ENCODE measurements around the gene SDCCAG8.
A peak's percentile ranks its signal among the peaks of the same experiment; 100 is the strongest.

SDCCAG8 gene

DNA sequence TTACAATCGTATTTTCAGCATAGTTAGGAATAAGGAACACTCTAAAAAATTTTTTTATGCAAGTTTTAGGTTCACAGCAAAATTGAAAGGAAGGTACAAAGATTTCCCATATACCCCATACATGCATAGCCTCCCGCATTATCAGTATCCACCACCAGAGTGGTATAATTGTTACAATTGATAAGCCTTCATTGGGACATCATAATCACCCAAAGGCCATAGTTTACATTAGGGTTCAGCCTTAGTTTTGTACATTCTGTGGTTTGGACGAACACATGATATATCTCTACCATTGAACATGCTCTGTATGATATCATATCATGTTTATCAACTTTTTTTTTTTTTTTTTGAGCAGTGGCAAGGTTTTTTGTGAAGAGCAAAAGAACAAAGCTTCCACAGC, 180.0 kb downstream of the SDCCAG8 start:
- Histone ChIP-seq H3K9me3 (ENCODE audit: control insufficient read depth, insufficient read depth, low read length) (no peaks in the 10 kb centered on the region), H3K9ac (ENCODE audit: low read depth, low read length) (no peak overlapping the region), H3K27me3 (ENCODE audit: control insufficient read depth, insufficient read depth, low read length) (no peaks in the 10 kb centered on the region), H3K36me3 (ENCODE audit: control insufficient read depth, insufficient read depth, low read length) (no peaks in the 10 kb centered on the region), H3K4me3 (ENCODE audit: low read depth, low read length) (no peak overlapping the region), H3K4me1 (ENCODE audit: control insufficient read depth, insufficient read depth, low read length) (peaks cover 17% of the 10 kb centered on the region), H3K27ac (ENCODE audit: low read depth, low read length) (no peak overlapping the region)

DNA sequence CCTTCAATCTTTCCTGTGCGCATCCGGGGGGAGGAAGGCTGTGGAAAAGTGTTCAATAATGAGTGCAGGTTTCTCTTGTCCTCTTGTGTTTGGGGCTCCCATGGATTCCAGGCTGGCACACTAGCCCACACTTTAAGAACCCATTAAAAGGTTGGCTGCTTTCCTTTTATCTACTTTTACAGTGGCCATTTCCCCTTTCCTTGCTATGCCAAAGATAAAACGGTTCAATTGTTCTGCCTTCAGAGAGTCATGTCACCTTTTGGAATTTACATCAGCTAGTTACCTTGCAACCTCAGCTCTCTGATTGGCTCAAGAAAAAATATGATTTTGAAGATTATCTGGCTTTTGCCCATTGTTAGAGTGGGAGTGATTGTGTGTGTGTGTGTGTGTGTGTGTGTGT, 182.3 kb downstream of the SDCCAG8 start:
- H3K9ac ChIP-seq (ENCODE audit: low read depth, low read length): no peak overlapping the region
- H3K27ac ChIP-seq (ENCODE audit: low read depth, low read length): no peak overlapping the region
- no peaks in the 10 kb centered on the region for H3K9me3 ChIP-seq (ENCODE audit: control insufficient read depth, insufficient read depth, low read length)
- H3K27me3 ChIP-seq (ENCODE audit: control insufficient read depth, insufficient read depth, low read length): no peaks in the 10 kb centered on the region
- H3K4me3 ChIP-seq (ENCODE audit: low read depth, low read length): no peak overlapping the region
- H3K36me3 ChIP-seq (ENCODE audit: control insufficient read depth, insufficient read depth, low read length): no peaks in the 10 kb centered on the region
- peaks cover 17% of the 10 kb centered on the region for H3K4me1 ChIP-seq (ENCODE audit: control insufficient read depth, insufficient read depth, low read length)

DNA sequence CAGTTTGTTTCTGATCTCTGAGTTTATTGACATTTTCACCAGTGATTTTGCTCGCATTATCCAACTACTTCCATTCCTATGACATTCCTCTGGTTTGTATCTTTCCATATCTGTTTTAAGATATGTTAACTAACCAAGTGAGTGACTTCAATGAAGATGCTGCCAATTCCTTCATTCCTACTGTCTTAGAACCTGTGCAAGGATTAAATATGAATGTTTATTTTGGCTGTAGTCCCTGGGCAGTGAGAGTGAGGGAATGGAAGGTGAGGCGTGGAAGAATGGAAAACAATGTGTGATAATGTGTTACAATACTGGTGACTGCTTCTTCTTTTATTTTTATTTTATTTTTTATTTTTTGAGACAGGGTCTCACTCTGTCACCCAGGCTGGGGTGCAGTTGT, 183.0 kb downstream of the SDCCAG8 start:
- no peak overlapping the region for H3K27ac ChIP-seq (ENCODE audit: low read depth, low read length)
- H3K9ac ChIP-seq (ENCODE audit: low read depth, low read length): no peak overlapping the region
- no peaks in the 10 kb centered on the region for H3K36me3 ChIP-seq (ENCODE audit: control insufficient read depth, insufficient read depth, low read length)
- no peak overlapping the region for H3K4me3 ChIP-seq (ENCODE audit: low read depth, low read length)
- H3K4me1 ChIP-seq (ENCODE audit: control insufficient read depth, insufficient read depth, low read length): peaks cover 16% of the 10 kb centered on the region
- no peaks in the 10 kb centered on the region for H3K9me3 ChIP-seq (ENCODE audit: control insufficient read depth, insufficient read depth, low read length)
- H3K27me3 ChIP-seq (ENCODE audit: control insufficient read depth, insufficient read depth, low read length): no peaks in the 10 kb centered on the region

DNA sequence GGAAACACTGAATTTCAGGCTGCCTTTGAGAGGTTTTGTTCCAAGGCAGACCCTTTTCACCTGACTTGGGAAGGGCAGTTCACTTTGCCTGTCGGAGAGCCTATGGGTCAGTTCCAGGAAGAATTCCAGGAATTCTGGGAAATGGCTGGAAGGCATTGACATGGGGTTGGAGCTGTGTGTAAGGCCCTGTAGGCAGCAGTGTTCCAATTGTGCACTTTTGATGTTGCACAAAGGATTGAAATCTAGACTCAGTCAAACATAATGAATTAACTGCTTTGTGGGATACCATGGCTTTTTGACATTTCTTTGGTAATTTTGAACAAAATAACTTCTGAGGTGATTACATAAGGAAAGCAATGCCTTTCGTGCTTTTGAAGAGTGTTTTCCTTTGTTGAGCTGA, 184.6 kb downstream of the SDCCAG8 start:
- Histone ChIP-seq H3K9ac (ENCODE audit: low read depth, low read length) (no peak overlapping the region), H3K36me3 (ENCODE audit: control insufficient read depth, insufficient read depth, low read length) (no peaks in the 10 kb centered on the region), H3K4me3 (ENCODE audit: low read depth, low read length) (no peak overlapping the region), H3K4me1 (ENCODE audit: control insufficient read depth, insufficient read depth, low read length) (peaks cover 13% of the 10 kb centered on the region), H3K27me3 (ENCODE audit: control insufficient read depth, insufficient read depth, low read length) (no peaks in the 10 kb centered on the region), H3K27ac (ENCODE audit: low read depth, low read length) (peak overlapping the region; percentile 29), H3K9me3 (ENCODE audit: control insufficient read depth, insufficient read depth, low read length) (no peaks in the 10 kb centered on the region)

DNA sequence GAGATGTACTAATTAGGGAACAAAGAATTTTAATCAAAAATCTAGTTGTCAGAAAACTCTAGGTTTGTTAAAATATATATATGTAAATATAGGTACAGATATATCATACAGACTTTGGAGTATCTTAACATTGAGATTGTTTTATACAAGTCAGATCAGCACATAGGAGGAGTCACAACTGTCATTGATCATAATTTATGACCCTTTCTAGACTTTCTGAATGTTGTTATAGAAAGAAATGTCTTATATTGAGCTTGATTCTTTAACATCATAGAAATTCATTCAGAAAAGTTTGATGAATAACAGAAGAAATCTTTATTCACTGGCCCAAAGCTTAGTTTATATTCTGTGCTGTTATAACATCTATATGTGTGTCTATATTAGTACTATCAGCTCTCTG, 185.8 kb downstream of the SDCCAG8 start:
- Histone ChIP-seq H3K4me3 (ENCODE audit: low read depth, low read length) (no peak overlapping the region), H3K36me3 (ENCODE audit: control insufficient read depth, insufficient read depth, low read length) (no peaks in the 10 kb centered on the region), H3K9ac (ENCODE audit: low read depth, low read length) (no peak overlapping the region), H3K4me1 (ENCODE audit: control insufficient read depth, insufficient read depth, low read length) (peaks cover 13% of the 10 kb centered on the region), H3K9me3 (ENCODE audit: control insufficient read depth, insufficient read depth, low read length) (no peaks in the 10 kb centered on the region), H3K27ac (ENCODE audit: low read depth, low read length) (no peak overlapping the region), H3K27me3 (ENCODE audit: control insufficient read depth, insufficient read depth, low read length) (no peaks in the 10 kb centered on the region)

DNA sequence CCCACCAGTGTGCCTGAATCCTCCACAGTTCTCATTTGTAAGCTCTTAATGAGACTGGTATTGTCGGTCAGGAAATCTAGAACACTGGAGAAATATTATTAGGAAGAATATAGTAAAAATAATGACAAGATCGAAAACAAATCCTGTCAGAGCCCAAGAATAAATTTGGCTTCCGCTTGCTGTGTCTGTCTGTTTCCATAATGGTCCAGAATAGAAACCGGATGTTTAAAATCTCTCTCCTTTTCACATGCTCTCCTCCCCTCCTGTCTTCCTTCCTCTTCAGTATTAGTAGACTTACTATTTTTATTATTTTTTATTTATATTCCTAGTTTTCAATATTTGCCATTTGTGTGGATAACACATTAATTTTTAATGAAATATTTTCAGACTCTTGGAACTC, 187.7 kb downstream of the SDCCAG8 start:
- no peak overlapping the region for H3K27ac ChIP-seq (ENCODE audit: low read depth, low read length)
- H3K9ac ChIP-seq (ENCODE audit: low read depth, low read length): no peak overlapping the region
- no peak overlapping the region for H3K4me3 ChIP-seq (ENCODE audit: low read depth, low read length)
- no peaks in the 10 kb centered on the region for H3K36me3 ChIP-seq (ENCODE audit: control insufficient read depth, insufficient read depth, low read length)
- H3K27me3 ChIP-seq (ENCODE audit: control insufficient read depth, insufficient read depth, low read length): no peaks in the 10 kb centered on the region
- H3K9me3 ChIP-seq (ENCODE audit: control insufficient read depth, insufficient read depth, low read length): no peaks in the 10 kb centered on the region
- H3K4me1 ChIP-seq (ENCODE audit: control insufficient read depth, insufficient read depth, low read length): peaks cover 13% of the 10 kb centered on the region

DNA sequence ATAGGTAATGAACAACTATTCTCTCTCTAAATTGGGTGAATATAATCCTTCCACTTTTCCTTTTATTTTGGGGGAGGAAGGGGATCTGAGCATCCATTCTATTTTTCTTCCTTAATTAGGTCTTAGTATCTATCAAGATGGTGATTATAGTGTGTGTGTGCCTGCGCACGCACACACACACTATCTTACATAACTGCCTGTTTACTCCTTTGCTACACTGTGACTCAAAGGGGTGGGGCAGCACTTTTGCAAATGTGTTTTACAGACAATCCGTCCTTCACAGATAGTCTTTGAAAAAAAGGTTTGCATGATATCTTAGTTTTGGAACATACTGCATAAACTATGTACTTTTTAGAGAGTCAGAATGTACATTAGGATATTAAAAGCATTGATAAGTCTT, 191.5 kb downstream of the SDCCAG8 start:
- no peaks in the 10 kb centered on the region for H3K36me3 ChIP-seq (ENCODE audit: control insufficient read depth, insufficient read depth, low read length)
- H3K9me3 ChIP-seq (ENCODE audit: control insufficient read depth, insufficient read depth, low read length): no peaks in the 10 kb centered on the region
- H3K27ac ChIP-seq (ENCODE audit: low read depth, low read length): no peak overlapping the region
- H3K4me3 ChIP-seq (ENCODE audit: low read depth, low read length): no peak overlapping the region
- H3K9ac ChIP-seq (ENCODE audit: low read depth, low read length): no peak overlapping the region
- H3K27me3 ChIP-seq (ENCODE audit: control insufficient read depth, insufficient read depth, low read length): no peaks in the 10 kb centered on the region
- no peaks in the 10 kb centered on the region for H3K4me1 ChIP-seq (ENCODE audit: control insufficient read depth, insufficient read depth, low read length)

DNA sequence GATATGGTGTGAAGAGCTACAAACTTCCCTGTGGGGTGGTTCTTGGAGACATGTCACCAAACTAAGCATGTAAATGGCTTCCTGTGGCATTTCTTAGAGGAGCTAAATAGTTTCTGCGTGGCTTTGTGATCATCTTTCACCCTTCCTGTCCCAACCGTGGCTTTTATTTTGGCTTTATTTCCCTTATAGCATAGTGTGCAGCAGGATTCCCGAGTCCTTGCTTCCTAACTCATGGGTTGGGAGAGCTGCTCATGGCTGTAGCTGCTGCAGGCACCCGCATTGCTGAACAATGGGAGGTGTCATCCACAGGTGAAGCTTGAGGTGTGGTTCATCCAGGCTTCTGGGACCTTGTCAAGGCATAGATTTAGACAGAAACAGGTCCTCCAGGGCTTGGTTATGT, 192.0 kb downstream of the SDCCAG8 start:
- Histone ChIP-seq H3K9ac (ENCODE audit: low read depth, low read length) (no peak overlapping the region), H3K4me3 (ENCODE audit: low read depth, low read length) (no peak overlapping the region), H3K4me1 (ENCODE audit: control insufficient read depth, insufficient read depth, low read length) (no peaks in the 10 kb centered on the region), H3K36me3 (ENCODE audit: control insufficient read depth, insufficient read depth, low read length) (no peaks in the 10 kb centered on the region), H3K9me3 (ENCODE audit: control insufficient read depth, insufficient read depth, low read length) (no peaks in the 10 kb centered on the region), H3K27me3 (ENCODE audit: control insufficient read depth, insufficient read depth, low read length) (no peaks in the 10 kb centered on the region), H3K27ac (ENCODE audit: low read depth, low read length) (no peak overlapping the region)

DNA sequence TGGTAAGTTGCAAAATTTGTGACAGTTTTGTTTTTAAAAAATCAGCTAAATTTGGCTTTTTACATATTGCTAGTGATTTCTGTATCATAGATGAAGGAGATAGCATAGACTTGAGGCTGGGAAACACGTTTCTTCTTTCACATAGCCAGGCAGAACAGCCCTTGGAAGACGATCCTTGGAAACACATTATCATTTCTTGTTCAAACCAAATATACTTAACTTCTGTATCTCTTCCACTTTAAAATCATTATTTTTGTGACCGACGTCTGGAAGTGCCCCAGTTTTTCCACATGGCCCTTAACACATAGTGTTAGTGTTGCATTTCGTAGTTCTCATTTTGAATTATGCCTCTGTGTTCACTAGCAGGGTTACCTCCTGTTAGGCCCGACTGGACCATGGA, 193.5 kb downstream of the SDCCAG8 start:
- Histone ChIP-seq H3K9me3 (ENCODE audit: control insufficient read depth, insufficient read depth, low read length) (no peaks in the 10 kb centered on the region), H3K27ac (ENCODE audit: low read depth, low read length) (no peak overlapping the region), H3K9ac (ENCODE audit: low read depth, low read length) (no peak overlapping the region), H3K36me3 (ENCODE audit: control insufficient read depth, insufficient read depth, low read length) (no peaks in the 10 kb centered on the region), H3K27me3 (ENCODE audit: control insufficient read depth, insufficient read depth, low read length) (no peaks in the 10 kb centered on the region), H3K4me1 (ENCODE audit: control insufficient read depth, insufficient read depth, low read length) (no peaks in the 10 kb centered on the region), H3K4me3 (ENCODE audit: low read depth, low read length) (no peak overlapping the region)

DNA sequence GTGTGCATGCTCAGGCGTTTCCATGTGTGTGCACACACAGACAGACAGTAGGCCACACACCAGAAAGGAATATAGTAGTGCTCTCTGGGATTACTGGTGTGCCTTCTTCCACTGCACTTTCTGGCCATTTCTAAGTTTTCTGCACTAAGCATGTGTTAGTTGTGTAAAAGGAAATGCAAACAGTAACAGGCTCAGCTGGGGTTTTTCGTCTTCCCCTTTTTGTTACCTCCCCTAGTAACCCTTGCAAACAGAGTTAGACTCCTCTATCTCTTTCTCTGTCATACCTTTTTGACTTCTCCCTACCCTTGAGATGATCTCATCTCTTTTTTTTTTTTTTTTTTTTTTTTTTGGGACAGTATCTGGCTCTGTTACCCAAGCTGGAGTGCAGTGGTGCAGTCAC, 196.3 kb downstream of the SDCCAG8 start:
- H3K27ac ChIP-seq (ENCODE audit: low read depth, low read length): no peak overlapping the region
- H3K36me3 ChIP-seq (ENCODE audit: control insufficient read depth, insufficient read depth, low read length): no peaks in the 10 kb centered on the region
- no peaks in the 10 kb centered on the region for H3K27me3 ChIP-seq (ENCODE audit: control insufficient read depth, insufficient read depth, low read length)
- H3K4me1 ChIP-seq (ENCODE audit: control insufficient read depth, insufficient read depth, low read length): no peaks in the 10 kb centered on the region
- no peak overlapping the region for H3K9ac ChIP-seq (ENCODE audit: low read depth, low read length)
- no peaks in the 10 kb centered on the region for H3K9me3 ChIP-seq (ENCODE audit: control insufficient read depth, insufficient read depth, low read length)
- no peak overlapping the region for H3K4me3 ChIP-seq (ENCODE audit: low read depth, low read length)

DNA sequence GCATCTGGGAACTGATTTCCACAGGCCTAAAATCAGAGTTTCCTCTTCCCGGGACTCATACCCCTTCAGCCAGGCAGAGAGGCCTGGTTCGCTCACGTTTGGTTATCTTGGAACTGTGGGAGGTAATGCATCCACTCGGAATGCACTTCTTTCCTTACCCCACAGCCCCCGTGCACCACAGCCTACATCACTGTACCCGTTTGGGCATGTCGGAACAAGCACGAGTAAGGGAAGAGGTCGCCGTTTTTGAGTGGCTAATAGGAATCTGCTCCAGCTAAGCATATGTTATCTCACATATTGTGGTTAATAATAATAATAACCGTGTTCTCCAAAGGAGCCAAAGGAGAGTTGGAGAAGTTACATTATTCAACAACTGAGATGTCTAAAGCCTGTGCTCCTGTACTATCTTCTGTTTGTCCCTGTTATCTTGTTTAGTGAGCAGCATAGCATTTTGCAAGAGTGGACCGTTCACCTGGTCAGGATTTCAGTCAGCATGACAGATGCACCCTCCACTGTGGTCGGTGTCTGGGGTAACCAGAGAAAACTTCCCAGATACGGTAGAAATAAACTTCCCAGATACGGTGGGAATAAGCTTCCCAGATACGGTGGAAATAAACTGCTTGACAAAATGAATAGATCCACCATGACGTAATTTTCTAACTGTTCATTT, 198.6 kb downstream of the SDCCAG8 start:
- Histone ChIP-seq H3K9me3 (ENCODE audit: control insufficient read depth, insufficient read depth, low read length) (no peaks in the 10 kb centered on the region), H3K9ac (ENCODE audit: low read depth, low read length) (no peak overlapping the region), H3K4me1 (ENCODE audit: control insufficient read depth, insufficient read depth, low read length) (no peaks in the 10 kb centered on the region), H3K4me3 (ENCODE audit: low read depth, low read length) (no peak overlapping the region), H3K36me3 (ENCODE audit: control insufficient read depth, insufficient read depth, low read length) (no peaks in the 10 kb centered on the region), H3K27me3 (ENCODE audit: control insufficient read depth, insufficient read depth, low read length) (no peaks in the 10 kb centered on the region), H3K27ac (ENCODE audit: low read depth, low read length) (no peak overlapping the region)

All from HUES48 (cell line).